K562 (cell line): ENCODE data around the gene POLR1A. TPM values are rescaled to one million over a fixed set of nuclear protein-coding genes. Genes with fewer than 3 reads are reported as not detected.

Experiments used
- ATAC-seq: fragments of 200-7000 bp; cut with Tn5 transposase; 3 replicates; pipeline ENCODE4 v1.9.1; 2020; ENCODE audit warnings: moderate library complexity
- BruUV-seq: library from RNA; stranded (reverse); fragments of 400-500 nt; replicated peaks from 2 replicates; lab custom pipeline; 2021; lab: Mats Ljungman, UMichigan
- CTCF ChIA-PET: fragments of 300-600 bp; formaldehyde crosslinking; extraction: SDS; loops from one replicate; lab custom pipeline; 2021; ENCODE audit warnings: low intra/inter-chr PET ratio; lab: Yijun Ruan, JAX
- POLR2A ChIA-PET: fragments of 300-600, 350-650 bp; sonication (Branson Sonifier 250); formaldehyde crosslinking; extraction: SDS; loops from one replicate; lab custom pipeline; 2021; ENCODE audit warnings: antibody characterized with exemption, inconsistent platforms; lab: Yijun Ruan, JAX
- DNase-seq, 4 experiments: peaks; one replicate each; pipeline versions ENCODE4 v3.0.0 to v3.0.0-alpha.2; 2011 to 2018; ENCODE audit warnings: low spot score in 3 of 4, mixed read lengths in 3 of 4; ENCODE audit errors: extremely low read depth in 1 of 4
- FAIRE-seq: peaks from 2 replicates; lab custom pipeline; 2011; peaks lifted over from hg19 to GRCh38; lab: Jason Lieb, UNC
- H2AFZ ChIP-seq: 2 replicates; pipeline ENCODE4 v1.6.0; 2011; ENCODE audit warnings: low read depth, low read length, control low read depth, inconsistent platforms
- H3K27ac ChIP-seq: fragments of 200-600 bp; 3 replicates; pipeline ENCODE4 v1.8.0; 2011; ENCODE audit warnings: low read depth, mild to moderate bottlenecking, control low read depth, inconsistent platforms, low read length, moderate library complexity, mixed read lengths; ENCODE audit errors: extremely low read depth
- H3K27me3 ChIP-seq, 2 experiments: fragments of 300-600 bp in 1 of 2; 2 replicates in 1 of 2; 3 replicates in 1 of 2; pipeline versions ENCODE4 v1.6.0 to v1.8.0; 2011; ENCODE audit warnings: inconsistent platforms in 2 of 2, low read length in 2 of 2, mild to moderate bottlenecking in 1 of 2, mixed read lengths in 1 of 2, moderate library complexity in 1 of 2; ENCODE audit not compliant: control insufficient read depth in 2 of 2, insufficient read depth in 2 of 2
- H3K36me3 ChIP-seq: fragments of 300-600 bp; 3 replicates; pipeline ENCODE4 v1.8.0; 2011; ENCODE audit warnings: mild to moderate bottlenecking, low read length, inconsistent platforms; ENCODE audit not compliant: control insufficient read depth, insufficient read depth
- H3K4me1 ChIP-seq, 2 experiments: fragments of 200-600 bp in 1 of 2; replicated peaks in 1 of 2; 2 replicates in 1 of 2; 3 replicates in 1 of 2; pipeline versions ENCODE4 v1.5.1 to v1.8.0; 2011; ENCODE audit warnings: inconsistent platforms in 2 of 2, low read length in 2 of 2, mild to moderate bottlenecking in 1 of 2, mixed read lengths in 1 of 2, moderate library complexity in 1 of 2; ENCODE audit not compliant: control insufficient read depth in 2 of 2, insufficient read depth in 2 of 2
- H3K4me2 ChIP-seq: 2 replicates; pipeline ENCODE4 v1.6.1; 2011; ENCODE audit warnings: low read length, control low read depth, inconsistent platforms, mixed read lengths; ENCODE audit not compliant: insufficient read depth
- H3K4me3 ChIP-seq: fragments of 200-600 bp; sonication (generic), shearing (Covaris generic); 2 replicates; pipeline ENCODE4 v1.5.1; 2016; ENCODE audit warnings: control low read depth, inconsistent platforms
- H3K79me2 ChIP-seq: fragments of 200-600 bp; 3 replicates; pipeline ENCODE4 v1.8.0; 2011; ENCODE audit warnings: low read length, inconsistent platforms; ENCODE audit not compliant: control insufficient read depth, insufficient read depth
- H3K9ac ChIP-seq, 2 experiments: 2 replicates each; pipeline versions ENCODE4 v1.6.0 to v1.6.1; 2011; ENCODE audit warnings: low read depth in 2 of 2, low read length in 2 of 2, control low read depth in 1 of 2, inconsistent platforms in 1 of 2, mild to moderate bottlenecking in 1 of 2, mixed read lengths in 1 of 2; ENCODE audit not compliant: insufficient read depth in 1 of 2
- H3K9me1 ChIP-seq: one replicate; pipeline ENCODE4 v1.6.0; 2011; ENCODE audit warnings: inconsistent platforms, mild to moderate bottlenecking, low read length, moderate library complexity; ENCODE audit not compliant: control insufficient read depth, insufficient read depth
- H3K9me3 ChIP-seq: replicated peaks from 2 replicates; pipeline ENCODE4 v1.5.1; 2011; ENCODE audit warnings: low read depth, low read length, inconsistent platforms; ENCODE audit not compliant: control insufficient read depth, insufficient read depth
- H4K20me1 ChIP-seq: replicated peaks from 2 replicates; pipeline ENCODE4 v1.6.1; 2011; ENCODE audit warnings: low read length, inconsistent platforms, mixed read lengths; ENCODE audit not compliant: control insufficient read depth, insufficient read depth
- CEBPZ ChIP-seq: fragments of 150-350 bp; IDR thresholded peaks from 2 replicates; pipeline ENCODE4 v1.6.1; 2014; ENCODE audit warnings: low read depth, mild to moderate bottlenecking, low read length, borderline replicate concordance
- CTCFL ChIP-seq: IDR thresholded peaks from 2 replicates; pipeline ENCODE4 v1.6.1; 2011; ENCODE audit warnings: borderline replicate concordance, low read depth, mild to moderate bottlenecking, moderate library complexity, low read length; ENCODE audit not compliant: insufficient read depth, poor library complexity, severe bottlenecking
- ETS1 ChIP-seq: conservative IDR thresholded peaks from 2 replicates; pipeline ENCODE4 v1.6.1; 2011; ENCODE audit warnings: low read depth, mild to moderate bottlenecking, low read length; ENCODE audit not compliant: control insufficient read depth
- GMEB1 ChIP-seq: fragments of 250-450 bp; sonication (Bioruptor Pico); IDR thresholded peaks from 2 replicates; pipeline ENCODE4 v1.4.0; 2020; ENCODE audit warnings: mild to moderate bottlenecking
- PCBP1 ChIP-seq: fragments of 200-400 bp; formaldehyde crosslinking; IDR thresholded peaks from 2 replicates; pipeline ENCODE4 v1.6.1; 2018; ENCODE audit warnings: mild to moderate bottlenecking, low read depth, low read length; ENCODE audit not compliant: poor library complexity, severe bottlenecking
- YY1 ChIP-seq, 3 experiments: IDR thresholded peaks; 2 replicates each; pipeline ENCODE4 v1.6.1; 2011; ENCODE audit warnings: low read length in 2 of 3, mild to moderate bottlenecking in 2 of 3, moderate library complexity in 2 of 3, borderline replicate concordance in 1 of 3, control low read depth in 1 of 3, low read depth in 1 of 3; ENCODE audit not compliant: insufficient read depth in 3 of 3, insufficient replicate concordance in 2 of 3, control insufficient read depth in 1 of 3, insufficient read length in 1 of 3; ENCODE audit errors: extremely low read depth in 1 of 3
- ZFP36 ChIP-seq: fragments of 150-350 bp; IDR thresholded peaks from 2 replicates; pipeline ENCODE4 v1.6.1; 2018; ENCODE audit warnings: low read length, low read depth; ENCODE audit not compliant: partially characterized antibody
- ZNF23 ChIP-seq: fragments of 250-450 bp; sonication (Bioruptor Pico); IDR thresholded peaks from 2 replicates; pipeline ENCODE4 v1.4.0; 2020; ENCODE audit warnings: mild to moderate bottlenecking
- WGBS: fragments of 100-300 bp; shearing (Covaris generic); methylation state at CpG from one replicate; pipeline ENCODE4 v1.1.6; 2016; ENCODE audit warnings: low coverage, mixed read lengths; ENCODE audit not compliant: insufficient coverage; ENCODE audit errors: missing lambda C conversion rate; 5-methylcytosine and 5-hydroxymethylcytosine counted together
- in situ Hi-C: fragments of 300-500 bp; cut with MboI; formaldehyde crosslinking; loops from 4 replicates; pipeline ENCODE4 v1.15.0; 2018; ENCODE audit warnings: inconsistent platforms, mixed read lengths
- intact Hi-C: fragments of 100-400 bp; cut with micrococcal nuclease; formaldehyde crosslinking; loops from 2 replicates; pipeline ENCODE4 v1.14.2; 2022
- polyA plus RNA-seq, 8 experiments: library from polyadenylated mRNA; depleted of rRNA in 4 of 8; stranded (reverse) in 5 of 8; unstranded in 3 of 8; fragments of >200 nt; fragmentation: Nextera tagmentation in 2 of 8; fragmentation: Illumina TruSeq in 1 of 8; extraction: Ambion mirVana in 2 of 8; extraction: Trizol in 1 of 8; gene quantifications; 2 replicates each; pipeline versions ENCODE4 v1.2.1 to v1.2.3, GENCODE V29; 2011 to 2014; ENCODE audit warnings: inconsistent platforms in 1 of 8, missing spikeins in 1 of 8
- total RNA-seq, 7 experiments: library from RNA; depleted of rRNA in 6 of 7; stranded (reverse); fragments of >200 nt in 6 of 7; fragmentation: Illumina TruSeq in 2 of 7; extraction: Trizol in 2 of 7; gene quantifications; 2 replicates each; pipeline versions ENCODE4 v1.2.1 to v1.2.3, GENCODE V29; 2011 to 2021; ENCODE audit warnings: low replicate concordance in 1 of 7

Gene POLR1A
- total and polyA plus RNA-seq, 9 of the 15 experiments (the other 6 are each of a cell fraction or from before 2014, with no cell fraction given), result 3.0 to 72.1 (median 21.8) TPM

- no peak for FAIRE-seq
- Histone ChIP-seq H3K36me3 (peaks cover 99% of the 10 kb centered on the region), H3K27me3 (no peaks in the 10 kb centered on the region), H3K4me3 (no peak overlapping the region), H3K9me1 (no peaks in the 10 kb centered on the region), H3K9me3 (no peaks in the 10 kb centered on the region), H2AFZ (no peak overlapping the region), H3K4me1 (no peaks in the 10 kb centered on the region), H3K9ac (no peak overlapping the region), H3K27ac (no peak overlapping the region), H3K4me2 (no peak overlapping the region), H4K20me1 (no peaks in the 10 kb centered on the region), H3K79me2 (no peaks in the 10 kb centered on the region; the same call in 2 of the 3 replicates)
- intact Hi-C loops (no loop called here), in situ Hi-C loops (no loop called here)
- ChIA-PET CTCF (no interaction called here), POLR2A (interaction anchor here (0.8 to 2.8 kb wide), 3 partner anchors 10 to 27 kb away, joined by 3 to 9 read pairs (median 4); partner anchors contain the start of genes POLR1A and PTCD3)
- 80% methylated on average over 5 of the region's 5 CpGs for WGBS
- TF ChIP-seq CTCFL, result no peak
- TF ChIP-seq ZFP36, result no peak
- no peak for TF ChIP-seq CEBPZ
- no peak for TF ChIP-seq GMEB1
- no peak for TF ChIP-seq ZNF23
- no peak for TF ChIP-seq ETS1
- TF ChIP-seq PCBP1, result no peak
- no peak for TF ChIP-seq YY1 (IDR thresholded peaks at IDR 0.05; ENCODE audit: borderline replicate concordance in 1 of 3, control insufficient read depth in 1 of 3, extremely low read depth in 1 of 3, insufficient read depth in 3 of 3, insufficient read length in 1 of 3, insufficient replicate concordance in 2 of 3, low read depth in 1 of 3, low read length in 2 of 3)
- DNase-seq, result no peak
- no peak for ATAC-seq
- TSS peak; percentile 4 for BruUV-seq
Measured at GRCh38 chr2:86124683-86125082, 19.0 kb upstream of the POLR1A start.
